ENCODE measurements around the gene ACO1.

- TF ChIP-seq POLR2A (IDR thresholded peaks at IDR 0.05) (no peak), CTCF (IDR thresholded peaks at IDR 0.05) (no peak)
Measured at GRCh38 chr9:32419921-32420320, 35.5 kb downstream of the ACO1 start.

Data from thyroid gland (tissue), 4 donors.